HG03469 (cell line): Measurements from ENCODE around the gene SEMA4F.

ENCODE experiments used
- ATAC-seq: cut with Tn5 transposase; IDR thresholded peaks from one replicate; pipeline ENCODE4 v1.9.1; 2021; ENCODE audit warnings: mild to moderate bottlenecking, moderate library complexity, moderate number of reproducible peaks; ENCODE audit not compliant: unreplicated experiment

SEMA4F gene

DNA sequence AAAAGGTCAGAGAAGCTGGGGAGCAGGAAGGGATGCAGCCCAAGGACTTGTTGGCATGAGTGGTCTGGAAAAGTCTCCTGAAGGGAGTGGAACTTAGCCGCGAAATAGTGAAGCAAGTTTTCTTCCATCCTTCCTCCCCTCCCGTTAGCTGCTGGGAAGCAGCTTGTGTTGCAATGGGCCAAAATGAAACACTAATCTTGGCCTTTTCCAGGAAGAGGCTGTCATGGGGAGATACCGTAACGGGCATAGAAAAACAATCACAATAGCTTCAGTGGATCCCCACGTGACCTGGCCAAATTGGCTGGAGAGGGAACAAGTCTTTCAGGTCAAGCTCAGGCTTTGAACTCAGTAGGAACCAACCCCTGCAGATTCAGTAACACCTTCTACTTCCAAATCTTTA lies 49.3 kb downstream of the SEMA4F start:
- ATAC-seq: no peak

DNA sequence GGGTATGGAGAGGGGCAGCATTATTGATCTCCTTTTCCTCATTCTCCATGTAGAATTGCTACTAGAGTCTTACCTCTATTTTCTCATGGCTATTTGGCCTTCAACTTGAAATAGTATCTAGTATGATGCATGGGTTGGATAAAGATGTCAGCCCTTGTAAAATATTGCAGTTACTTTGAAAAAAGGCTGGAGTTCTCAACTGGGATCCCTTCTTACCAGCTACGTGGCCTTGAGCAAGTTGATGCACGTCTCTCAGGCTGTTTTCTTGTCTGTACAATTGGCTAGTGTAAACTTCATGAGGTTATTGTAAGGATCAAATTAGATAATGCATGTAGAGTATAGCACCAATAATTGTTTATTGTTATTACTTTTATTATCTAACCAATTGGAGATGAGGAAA lies 50.2 kb downstream of the SEMA4F start:
- no peak for ATAC-seq

DNA sequence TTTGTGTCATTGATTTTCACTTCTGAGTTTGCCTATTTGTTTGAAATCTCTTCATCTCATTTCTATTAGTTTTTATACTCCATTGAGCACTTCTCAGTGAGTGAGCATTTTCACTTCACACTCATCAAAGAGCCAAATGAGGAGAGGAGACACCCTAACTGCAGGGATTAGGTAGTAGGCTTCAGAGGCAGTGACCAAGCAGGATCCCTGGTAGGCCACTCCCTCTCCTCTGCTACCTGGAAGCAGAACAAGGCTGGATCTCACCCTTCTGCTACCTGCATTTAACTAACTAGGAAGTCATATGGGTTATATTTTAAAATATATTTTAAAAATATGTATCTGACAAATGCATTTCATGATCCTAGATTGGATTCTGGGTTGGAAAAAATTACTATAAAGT lies 52.7 kb downstream of the SEMA4F start:
- ATAC-seq: no peak

DNA sequence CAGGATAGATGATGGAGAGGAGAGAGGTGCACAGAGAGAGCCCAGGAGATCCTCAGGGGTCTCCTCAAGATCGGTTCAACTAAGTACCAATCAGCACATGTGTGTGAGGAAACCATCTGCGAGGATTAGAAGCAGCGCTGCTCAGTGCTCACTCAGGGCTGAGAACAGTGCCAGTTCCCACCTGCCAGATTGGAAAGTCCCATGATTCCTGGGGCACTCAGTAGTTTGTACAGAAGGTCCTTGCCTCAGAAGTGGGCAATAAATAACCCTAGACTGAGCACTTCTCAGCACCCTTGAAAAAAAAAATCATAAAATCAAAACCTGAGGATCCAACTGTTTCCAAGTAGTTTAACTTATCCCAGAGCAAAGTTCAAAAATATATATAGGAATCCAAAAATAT lies 53.8 kb downstream of the SEMA4F start:
- ATAC-seq: no peak

DNA sequence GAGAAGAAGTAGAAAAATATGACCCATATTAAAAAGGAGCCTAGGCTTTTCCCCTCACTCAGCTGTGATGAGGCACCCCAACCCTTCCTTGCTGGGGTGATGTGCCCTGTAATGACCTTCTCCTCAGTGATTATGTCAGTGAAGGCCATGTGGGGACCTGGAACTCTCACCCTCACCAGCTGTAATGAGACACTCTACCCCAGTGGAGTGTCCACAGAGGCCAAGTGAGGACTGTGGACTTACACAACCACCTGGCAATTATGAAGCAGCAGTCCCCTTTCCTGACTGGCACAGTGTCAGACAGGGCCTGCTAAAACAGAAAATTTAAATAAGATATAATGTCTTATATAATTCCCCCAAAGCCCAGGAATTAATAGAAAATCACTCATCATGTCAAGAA lies 54.2 kb downstream of the SEMA4F start:
- no peak for ATAC-seq

DNA sequence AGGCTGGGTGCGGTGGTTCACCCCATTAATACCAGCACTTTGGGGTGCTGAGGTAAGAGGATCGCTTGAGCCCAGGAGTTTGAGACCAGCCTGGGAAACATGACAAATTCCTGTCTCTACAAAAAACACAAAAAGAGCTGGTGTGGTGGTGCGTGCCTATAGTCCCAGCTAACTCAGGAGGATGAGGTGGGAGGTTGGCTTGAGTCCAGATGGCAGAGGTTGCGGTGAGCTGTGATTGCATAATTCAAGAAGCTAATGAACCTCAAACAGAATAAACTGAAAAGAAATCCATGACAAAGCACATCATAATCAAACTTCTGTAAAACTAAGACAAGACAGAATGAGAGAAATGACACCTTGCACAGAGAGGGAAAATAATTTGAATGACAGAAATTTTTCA lies 54.8 kb downstream of the SEMA4F start:
- ATAC-seq: no peak

DNA sequence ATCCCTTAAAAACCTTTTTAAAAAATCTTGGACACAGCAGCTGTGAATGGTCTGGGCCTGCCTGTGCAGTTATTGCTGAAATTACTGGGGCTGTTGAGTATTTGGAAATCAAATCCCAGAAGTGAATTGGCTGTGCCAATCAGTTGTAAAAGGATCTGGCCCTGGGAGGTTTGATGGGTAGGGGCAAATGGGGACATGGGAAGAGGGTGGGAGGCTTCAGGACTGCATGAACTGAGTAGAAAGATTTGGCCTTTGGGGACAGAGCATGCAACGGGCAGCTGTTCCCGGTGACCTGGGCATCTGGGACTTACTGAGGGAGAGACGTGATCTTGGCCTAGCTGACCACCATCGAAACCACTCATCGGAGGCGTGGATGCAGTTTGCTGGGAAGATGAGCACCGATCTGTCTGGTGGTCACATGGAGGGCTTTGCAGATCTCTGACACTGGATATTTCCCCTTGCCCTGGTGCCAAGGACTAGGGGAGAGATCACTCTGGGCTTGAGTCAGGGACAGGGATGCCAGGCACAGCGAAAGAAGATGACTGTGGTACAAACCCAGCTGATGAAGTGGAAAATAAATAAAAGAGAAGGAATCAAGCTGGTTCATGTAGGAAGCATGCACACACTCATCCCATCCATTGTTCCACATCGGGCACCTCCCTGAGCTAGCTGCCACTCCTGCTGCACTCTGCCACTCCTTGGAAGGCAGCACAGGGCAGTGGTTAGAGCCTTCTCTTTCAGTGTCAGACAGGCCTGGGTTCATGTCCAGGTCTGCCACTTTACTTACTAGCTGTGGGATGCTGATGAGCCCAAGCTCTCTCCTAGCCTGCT lies 58.4 kb downstream of the SEMA4F start:
- ATAC-seq: no peak

DNA sequence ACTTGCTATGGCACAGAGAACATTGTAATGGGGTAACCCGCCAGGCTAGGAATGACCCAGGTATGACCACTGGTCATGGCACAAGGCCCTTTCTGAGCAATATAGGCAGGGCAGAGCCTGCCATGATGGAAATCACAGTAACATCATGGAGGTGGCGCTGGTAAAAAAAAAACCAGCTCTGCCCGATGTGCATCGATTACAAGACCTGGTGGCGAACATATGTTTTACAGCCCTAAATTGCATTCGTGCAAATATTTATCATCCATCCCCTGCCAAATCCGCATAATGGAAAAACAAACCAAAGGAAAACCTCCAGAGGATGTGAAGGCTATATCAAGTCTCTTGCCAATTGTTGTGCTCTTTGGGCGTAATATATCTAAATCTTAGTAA lies 60.6 kb downstream of the SEMA4F start:
- no peak for ATAC-seq

DNA sequence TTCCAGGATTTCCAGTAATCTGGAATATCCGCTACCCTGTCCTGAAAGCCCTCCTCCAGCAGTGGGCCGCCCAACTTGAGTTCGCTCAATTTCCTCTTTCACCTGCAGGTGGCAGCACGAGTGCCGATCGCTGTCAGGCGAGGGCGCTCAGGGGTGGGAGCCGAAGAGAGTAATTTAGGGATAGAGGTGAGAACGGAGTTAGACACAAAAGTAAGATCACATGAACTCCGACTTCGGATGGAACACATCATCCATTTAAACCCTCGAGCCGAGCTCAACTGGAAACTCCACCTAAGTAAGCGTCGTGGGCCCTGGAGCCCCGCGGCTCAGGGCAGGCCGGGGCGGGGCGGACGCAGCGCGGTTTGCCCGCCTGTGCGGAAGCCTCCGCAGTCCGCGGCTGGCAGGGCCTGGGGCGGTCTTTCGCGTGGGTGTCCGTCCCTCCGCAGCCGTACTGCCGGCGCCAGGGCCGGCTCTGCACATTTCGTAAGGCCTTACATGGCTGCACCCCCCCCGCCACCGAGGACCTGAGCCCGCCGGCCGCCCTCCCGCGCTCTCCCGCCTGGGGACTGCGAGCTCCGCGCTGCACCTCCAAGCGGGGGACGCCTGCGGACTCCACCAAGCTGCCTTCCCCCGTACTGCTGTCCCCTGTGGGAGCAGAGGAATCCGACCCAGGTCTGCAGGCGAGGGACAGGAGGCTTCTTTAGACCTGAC lies 61.2 kb downstream of the SEMA4F start:
- ATAC-seq: peak; percentile 86

DNA sequence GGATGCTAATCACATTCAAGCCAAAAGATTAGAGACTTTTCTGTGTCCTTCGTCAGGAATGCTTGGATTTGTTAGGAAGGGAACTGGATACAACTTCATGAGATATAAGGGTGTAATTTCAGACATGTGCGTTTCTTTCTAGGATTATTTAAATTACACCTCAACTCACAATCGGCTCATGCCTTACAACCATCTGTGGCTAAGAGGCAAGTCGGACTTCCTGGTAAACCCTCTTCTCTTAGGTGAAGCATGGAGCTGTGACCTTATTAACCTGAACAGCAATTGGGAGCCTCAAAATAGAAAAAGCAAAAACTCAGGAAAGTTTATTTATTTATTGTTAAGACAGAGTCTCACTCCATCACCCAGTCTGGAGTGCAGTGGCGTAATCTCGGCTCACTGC lies 61.8 kb downstream of the SEMA4F start:
- no peak for ATAC-seq

DNA sequence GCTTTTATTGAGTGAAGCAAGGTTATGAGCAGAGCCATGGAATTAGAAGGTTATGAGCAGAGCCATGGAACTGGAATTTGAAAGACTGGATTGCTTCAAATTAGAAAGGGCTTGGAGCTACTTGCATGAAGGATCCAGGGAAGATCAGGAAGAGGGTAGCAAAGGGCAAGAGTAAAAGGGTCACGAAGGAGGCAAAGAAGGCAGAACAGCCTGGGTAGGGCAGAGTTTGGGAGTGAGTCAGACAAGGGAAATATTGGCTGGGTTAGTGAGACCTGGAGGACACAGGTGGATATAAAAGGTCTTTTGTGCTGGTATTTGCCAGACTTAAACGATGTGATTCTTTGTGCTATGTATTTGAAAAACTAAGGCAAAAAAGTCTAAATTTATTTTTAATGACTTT lies 65.0 kb downstream of the SEMA4F start:
- ATAC-seq: no peak

DNA sequence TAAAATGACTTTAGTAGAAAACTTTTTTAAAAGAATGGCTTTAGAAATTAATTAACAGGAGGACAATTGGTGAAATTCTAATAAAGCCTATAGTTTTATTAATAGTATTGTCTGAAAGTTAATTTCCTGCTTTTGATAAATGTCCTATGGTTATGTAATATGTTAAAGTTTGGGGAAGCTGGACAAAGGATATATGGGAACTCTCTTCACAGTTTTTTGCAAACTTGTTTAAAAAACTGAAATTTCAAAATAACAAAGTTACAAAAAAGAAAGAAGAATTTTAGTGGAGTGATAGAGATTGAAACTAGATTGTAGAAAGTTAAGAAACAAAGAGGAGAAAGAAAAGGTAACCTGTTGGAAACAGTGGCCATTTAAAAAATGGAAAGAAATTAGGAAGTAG lies 67.3 kb downstream of the SEMA4F start:
- no peak for ATAC-seq

DNA sequence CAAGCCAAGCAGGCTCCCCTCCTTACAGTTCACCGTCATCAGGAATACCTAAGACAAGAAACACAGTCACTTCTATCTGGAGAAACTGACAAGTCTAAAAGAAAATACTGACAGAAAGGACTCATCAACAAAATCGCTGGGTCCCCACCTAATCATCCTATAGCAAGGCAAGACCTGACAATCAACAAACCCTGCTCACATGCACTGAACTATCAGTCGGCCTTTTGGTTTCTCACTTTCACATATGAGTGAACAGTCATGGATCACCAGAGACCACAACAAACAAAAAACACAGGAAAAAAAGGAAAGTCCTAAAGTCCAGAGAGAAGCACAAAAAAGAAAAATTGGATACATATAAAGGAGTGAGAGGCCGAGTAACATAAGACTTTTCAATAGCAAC lies 70.4 kb downstream of the SEMA4F start:
- ATAC-seq: no peak

DNA sequence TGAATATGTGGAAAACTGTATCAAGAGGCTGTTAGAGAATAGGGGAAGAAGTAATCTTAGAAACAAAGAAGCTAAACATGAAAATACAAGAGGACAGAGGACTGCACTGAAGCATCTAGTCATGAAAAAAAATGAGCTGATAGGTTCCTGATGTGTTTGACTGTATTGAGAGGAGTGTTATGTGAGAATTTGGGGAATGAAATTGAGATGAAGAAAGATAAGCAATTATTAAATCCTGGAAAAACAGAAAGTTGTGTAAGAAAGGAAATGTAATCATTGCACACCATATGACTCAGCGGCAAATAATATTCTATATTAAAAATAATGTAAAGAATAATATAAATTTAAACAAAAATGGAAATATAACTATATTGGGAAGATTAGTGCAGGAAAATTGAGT lies 71.2 kb downstream of the SEMA4F start:
- no peak for ATAC-seq

DNA sequence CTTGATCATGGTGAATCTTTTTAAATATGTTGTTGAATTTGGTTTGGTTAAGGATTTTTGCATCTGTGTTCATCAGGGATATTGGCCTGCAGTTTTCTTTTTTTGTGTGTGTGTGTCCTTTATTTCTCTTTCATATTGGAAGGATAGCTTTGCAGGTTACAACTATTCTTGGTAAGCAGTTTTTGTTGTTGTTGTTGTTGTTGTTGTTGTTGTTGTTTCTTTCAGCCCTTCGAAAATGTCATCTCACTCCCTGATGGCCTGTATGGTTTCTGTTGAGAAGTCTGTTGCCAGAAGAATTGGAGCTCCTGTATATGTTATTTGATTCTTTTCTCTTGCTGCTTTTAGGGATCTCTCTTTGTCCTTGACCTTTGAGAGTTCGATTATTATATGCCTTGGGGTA lies 74.8 kb downstream of the SEMA4F start:
- no peak for ATAC-seq

DNA sequence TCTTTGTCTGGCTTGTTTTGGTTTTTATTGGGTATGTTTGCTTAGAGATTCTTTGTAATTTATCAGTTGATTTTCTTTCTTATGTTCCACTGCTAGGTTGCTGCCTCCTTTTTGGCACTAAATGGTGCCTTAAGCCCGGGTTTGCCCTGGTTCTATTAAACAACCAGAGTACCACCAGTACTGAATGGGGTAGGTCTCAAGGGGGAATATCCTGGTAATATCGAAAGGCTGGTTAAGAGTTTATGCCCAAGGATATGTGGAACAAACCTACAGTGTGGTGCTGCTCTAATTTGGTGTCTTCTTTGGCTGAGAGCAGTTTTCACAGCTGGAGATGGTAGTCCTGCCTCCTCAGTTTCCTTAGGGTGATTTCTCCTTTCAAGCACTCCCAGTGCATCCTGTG lies 76.5 kb downstream of the SEMA4F start:
- ATAC-seq: no peak
